ENCODE measurements around the gene DHRS7C.

GRCh38 chr17:9798724-9799123 lies 7.3 kb upstream of the DHRS7C start:
- no peak for TF ChIP-seq CTCF (IDR thresholded peaks at IDR 0.05; ENCODE audit: insufficient read depth, low read length, poor library complexity, severe bottlenecking)
- no peak for TF ChIP-seq EZH2phosphoT487 (conservative IDR thresholded peaks at IDR 0.05; ENCODE audit: low read length)

All from SU-DHL-6 (cell line).